PFSK-1 (cell line): ENCODE measurements around the gene PRKAG2.

Experiments used
- FOXP2 ChIP-seq: optimal IDR thresholded peaks from 2 replicates; pipeline ENCODE3; 2011; ENCODE audit warnings: borderline replicate concordance, control low read depth, inconsistent platforms; ENCODE audit not compliant: insufficient read depth; ENCODE audit errors: extremely low read length, extremely low read depth
- POLR2AphosphoS5 ChIP-seq: IDR thresholded peaks from 2 replicates; pipeline ENCODE4 v1.6.1; 2012; ENCODE audit warnings: low read depth, mild to moderate bottlenecking, control low read depth, low read length, moderate library complexity
- REST ChIP-seq, 2 experiments: IDR thresholded peaks; 2 replicates each; pipeline versions ENCODE4 v1.6.1 to v1.8.0; 2011 to 2012; ENCODE audit warnings: low read depth in 2 of 2, low read length in 2 of 2, control low read depth in 1 of 2, inconsistent platforms in 1 of 2, mild to moderate bottlenecking in 1 of 2, moderate library complexity in 1 of 2; ENCODE audit not compliant: insufficient read depth in 1 of 2
- SIN3A ChIP-seq: IDR thresholded peaks from 2 replicates; pipeline ENCODE4 v1.6.1; 2012; ENCODE audit warnings: mild to moderate bottlenecking, low read length, moderate library complexity, borderline replicate concordance; ENCODE audit not compliant: insufficient read depth
- TAF1 ChIP-seq: IDR thresholded peaks from 2 replicates; pipeline ENCODE4 v1.6.1; 2012; ENCODE audit warnings: low read length, control low read depth, borderline replicate concordance; ENCODE audit not compliant: insufficient read depth

- no peak for TF ChIP-seq REST (IDR thresholded peaks at IDR 0.05; ENCODE audit: insufficient read depth in 1 of 2, low read depth in 2 of 2, low read length in 2 of 2)
- TF ChIP-seq TAF1 = no peak
- no peak for TF ChIP-seq POLR2AphosphoS5
- no peak for TF ChIP-seq SIN3A
- TF ChIP-seq FOXP2 = no peak
Measured at GRCh38 chr7:151787348-151787747, 89.6 kb downstream of the PRKAG2 start.
